ENCODE results near the gene PCSK6. TPM values are rescaled to one million over a fixed set of nuclear protein-coding genes. Genes with fewer than 3 reads are reported as not detected.

Gene PCSK6
- total RNA-seq, 2 experiments from 2014 or later: 0.28 TPM; not detected in 1

DNA sequence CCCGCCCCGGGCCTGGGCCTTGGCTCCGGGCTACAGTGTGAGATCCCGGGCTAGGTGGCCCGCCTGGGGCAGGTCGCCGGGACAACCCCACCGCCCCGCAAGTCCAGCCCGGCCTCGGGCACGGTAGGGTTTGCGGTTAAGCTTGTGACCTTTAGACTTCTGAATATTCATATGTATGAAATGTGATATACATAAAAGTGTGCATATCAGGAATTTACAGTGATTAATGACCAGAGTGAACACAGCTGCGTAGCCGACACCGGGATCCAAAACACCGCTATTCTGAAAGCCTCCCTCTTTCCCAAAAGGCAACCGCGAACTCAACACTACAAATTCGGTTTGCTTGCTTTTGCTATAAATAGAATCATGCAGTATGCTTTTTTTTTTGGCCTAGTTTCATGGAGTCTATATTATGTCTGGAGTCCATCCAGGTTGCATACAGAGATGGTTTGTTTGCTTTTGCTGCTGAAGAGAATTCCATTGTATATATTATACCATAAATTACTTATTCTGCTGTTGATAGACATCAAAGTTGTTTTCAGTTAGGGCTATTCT lies 193.8 kb downstream of the PCSK6 start:
- Histone ChIP-seq H3K9me3 (ENCODE audit: control insufficient read depth in 1 of 2, insufficient read depth in 1 of 2, low read length in 2 of 2) (no peaks in the 10 kb centered on the region), H3K4me3 (ENCODE audit: low read length) (peak overlapping the region; percentile 90), H3K36me3 (ENCODE audit: insufficient read depth, low read length) (peaks cover 20% of the 10 kb centered on the region), H3K27ac (ENCODE audit: low read depth in 1 of 2, low read length in 2 of 2) (peak overlapping the region; percentile 83 to 98), H3K4me1 (ENCODE audit: insufficient read depth, low read length) (peaks cover 31% of the 10 kb centered on the region), H3K27me3 (ENCODE audit: control insufficient read depth in 1 of 2, insufficient read depth in 2 of 2, low read length in 2 of 2) (no peaks in the 10 kb centered on the region)
- TF ChIP-seq, protein P1, sequence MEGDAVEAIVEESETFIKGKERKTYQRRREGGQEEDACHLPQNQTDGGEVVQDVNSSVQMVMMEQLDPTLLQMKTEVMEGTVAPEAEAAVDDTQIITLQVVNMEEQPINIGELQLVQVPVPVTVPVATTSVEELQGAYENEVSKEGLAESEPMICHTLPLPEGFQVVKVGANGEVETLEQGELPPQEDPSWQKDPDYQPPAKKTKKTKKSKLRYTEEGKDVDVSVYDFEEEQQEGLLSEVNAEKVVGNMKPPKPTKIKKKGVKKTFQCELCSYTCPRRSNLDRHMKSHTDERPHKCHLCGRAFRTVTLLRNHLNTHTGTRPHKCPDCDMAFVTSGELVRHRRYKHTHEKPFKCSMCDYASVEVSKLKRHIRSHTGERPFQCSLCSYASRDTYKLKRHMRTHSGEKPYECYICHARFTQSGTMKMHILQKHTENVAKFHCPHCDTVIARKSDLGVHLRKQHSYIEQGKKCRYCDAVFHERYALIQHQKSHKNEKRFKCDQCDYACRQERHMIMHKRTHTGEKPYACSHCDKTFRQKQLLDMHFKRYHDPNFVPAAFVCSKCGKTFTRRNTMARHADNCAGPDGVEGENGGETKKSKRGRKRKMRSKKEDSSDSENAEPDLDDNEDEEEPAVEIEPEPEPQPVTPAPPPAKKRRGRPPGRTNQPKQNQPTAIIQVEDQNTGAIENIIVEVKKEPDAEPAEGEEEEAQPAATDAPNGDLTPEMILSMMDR (IDR thresholded peaks at IDR 0.05): no peak
- peaks cover 44% of the 10 kb centered on the region for H3K36me3 Mint-ChIP-seq (ENCODE audit: low read depth)
- CTCF ChIA-PET: interaction anchor here (1.0 to 2.9 kb wide), 2 partner anchors 346 to 360 kb away, joined by 3 to 10 read pairs; no protein-coding TSS in a partner anchor
- peak overlapping the region; percentile 100 for H3K4me3 Mint-ChIP-seq
- POLR2A ChIA-PET: interaction anchor here (0.6 to 3.8 kb wide), 14 partner anchors 10 to 428 kb away, joined by 3 to 29 read pairs (median 10); partner anchors contain the start of genes CHSY1 and TARS3
- intact Hi-C loops (cut with DNase I, micrococcal nuclease): loop anchor here (1.0 to 10.0 kb wide), 7 partner anchors 19 to 1371 kb away; partner anchors contain the start of genes SELENOS (in 1 of the 2), TARS3 (in 1 of the 2) and TM2D3 (in 1 of the 2)
- no peaks in the 10 kb centered on the region for H3K27me3 Mint-ChIP-seq
- no peaks in the 10 kb centered on the region for H3K9me3 Mint-ChIP-seq
- DNase-seq (no peak), ATAC-seq (ENCODE audit: poor library complexity) (no peak)
- peak overlapping the region; percentile 98 for H3K27ac Mint-ChIP-seq
- peaks cover 52% of the 10 kb centered on the region for H3K4me1 Mint-ChIP-seq (ENCODE audit: low read depth)

DNA sequence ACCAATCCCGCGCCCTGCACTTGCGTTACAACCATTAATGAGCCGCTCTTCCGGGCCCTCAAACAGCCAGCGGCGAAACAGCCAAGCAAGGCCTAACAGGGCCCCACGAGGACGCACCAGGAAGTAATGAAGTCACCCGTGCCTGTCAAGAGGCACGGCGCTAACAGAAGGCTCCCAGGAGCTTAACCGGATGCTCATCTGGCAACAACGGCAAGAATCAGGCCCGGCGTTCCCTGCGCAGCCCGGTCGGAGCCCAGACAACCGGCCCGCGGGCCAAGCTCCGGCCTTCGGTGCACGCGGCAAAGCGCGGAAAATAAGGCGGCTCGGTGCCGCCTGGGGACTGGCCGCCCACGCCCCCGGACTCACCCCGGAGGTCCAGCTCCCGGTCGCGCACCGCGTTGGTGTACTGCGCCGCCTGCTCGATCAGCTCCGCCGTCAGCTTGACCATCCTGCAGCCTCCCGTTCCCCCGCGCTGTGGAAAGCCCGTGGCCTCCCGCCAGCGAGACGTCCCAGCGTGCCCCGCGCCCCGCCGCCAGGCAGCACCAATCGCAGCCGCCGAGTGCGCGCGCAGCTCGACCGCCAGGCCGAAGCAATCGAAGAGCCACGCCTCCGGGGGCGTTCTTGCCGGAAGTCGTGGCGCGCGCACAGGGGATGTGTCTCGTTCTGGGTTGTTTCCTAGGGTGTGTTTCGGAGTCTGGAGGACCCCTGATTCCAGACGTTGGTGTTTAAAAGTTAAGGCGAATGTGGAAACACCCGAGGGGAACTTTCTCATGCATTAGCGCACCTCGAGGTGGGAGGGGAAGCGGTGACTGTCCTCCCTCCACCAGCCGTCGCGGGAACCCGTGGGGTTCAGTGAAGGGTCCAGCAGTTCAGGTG lies 194.5 kb downstream of the PCSK6 start, which contains the start of gene SNRPA1:
TSS of gene SNRPA1 (minus strand) at position 518 of the 876 bp plus-strand sequence. CDS start at position 448, 70 bp downstream.
- POLR2A ChIA-PET: interaction anchor here (0.8 to 3.8 kb wide), 18 partner anchors 9 to 693 kb away, joined by 3 to 29 read pairs (median 8); partner anchors contain the start of genes ASB7, CHSY1, LINS1 and TARS3
- Mint-ChIP-seq H3K4me1 (ENCODE audit: low read depth) (peaks cover 60% of the 10 kb centered on the region), H3K36me3 (ENCODE audit: low read depth) (peaks cover 50% of the 10 kb centered on the region), H3K4me3 (peak within 1 kb of the TSS; percentile 100), H3K9me3 (no peaks in the 10 kb centered on the region), H3K27ac (peak within 1 kb of the TSS; percentile 98), H3K27me3 (no peaks in the 10 kb centered on the region)
- peak; percentile 94 to 99 (median 97) for DNase-seq
- Histone ChIP-seq H3K27ac (ENCODE audit: low read depth in 1 of 2, low read length in 2 of 2) (peak within 1 kb of the TSS; percentile 95 to 98), H3K9me3 (ENCODE audit: control insufficient read depth in 1 of 2, insufficient read depth in 1 of 2, low read length in 2 of 2) (no peaks in the 10 kb centered on the region), H3K27me3 (ENCODE audit: control insufficient read depth in 1 of 2, insufficient read depth in 2 of 2, low read length in 2 of 2) (no peaks in the 10 kb centered on the region), H3K4me1 (ENCODE audit: insufficient read depth, low read length) (peaks cover 35% of the 10 kb centered on the region), H3K4me3 (ENCODE audit: low read length) (peak within 1 kb of the TSS; percentile 90), H3K36me3 (ENCODE audit: insufficient read depth, low read length) (peaks cover 25% of the 10 kb centered on the region)
- CTCF ChIA-PET: interaction anchor here (0.7 to 2.9 kb wide), 5 partner anchors 286 to 693 kb away, joined by 3 to 10 read pairs (median 3); partner anchors contain the start of genes ASB7 and LINS1
- intact Hi-C loops (cut with DNase I, micrococcal nuclease): loop anchor here (1.0 to 10.0 kb wide), 8 partner anchors 18 to 1370 kb away; partner anchors contain the start of genes SELENOS (in 2 of the 2), TARS3 (in 1 of the 2) and TM2D3 (in 1 of the 2)
- peak; percentile 80 for ATAC-seq (ENCODE audit: poor library complexity)
- TF ChIP-seq, protein P1 (IDR thresholded peaks at IDR 0.05): no peak

DNA sequence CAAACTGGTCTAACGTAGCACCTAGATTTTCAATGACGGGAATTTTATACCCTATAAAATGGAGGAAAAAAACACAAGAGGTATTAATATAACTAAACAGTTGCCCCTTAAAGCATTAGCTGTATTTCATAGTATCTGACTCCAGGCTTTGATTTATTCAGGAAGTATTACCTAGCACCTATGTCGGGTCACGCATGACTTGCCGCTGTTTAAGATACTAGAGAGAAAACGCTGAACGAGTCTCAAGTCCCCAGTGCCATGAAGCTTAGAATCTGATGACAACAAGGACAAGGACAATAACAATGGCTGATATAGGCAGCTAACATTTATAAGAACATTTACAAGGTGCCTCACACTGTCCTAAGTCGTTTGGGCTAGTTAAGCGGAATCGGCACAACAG lies 196.4 kb downstream of the PCSK6 start:
- peak in 1 of 14 experiments; percentile 7 for DNase-seq
- Histone ChIP-seq H3K4me1 (ENCODE audit: insufficient read depth, low read length) (peaks cover 40% of the 10 kb centered on the region), H3K36me3 (ENCODE audit: insufficient read depth, low read length) (peaks cover 41% of the 10 kb centered on the region), H3K4me3 (ENCODE audit: low read length) (peak overlapping the region; percentile 90), H3K9me3 (ENCODE audit: control insufficient read depth in 1 of 2, insufficient read depth in 1 of 2, low read length in 2 of 2) (no peaks in the 10 kb centered on the region), H3K27ac (ENCODE audit: low read depth in 1 of 2, low read length in 2 of 2) (no peak overlapping the region), H3K27me3 (ENCODE audit: control insufficient read depth in 1 of 2, insufficient read depth in 2 of 2, low read length in 2 of 2) (no peaks in the 10 kb centered on the region)
- Mint-ChIP-seq H3K27me3 (no peaks in the 10 kb centered on the region), H3K9me3 (no peaks in the 10 kb centered on the region), H3K36me3 (ENCODE audit: low read depth) (peaks cover 66% of the 10 kb centered on the region), H3K4me1 (ENCODE audit: low read depth) (peaks cover 72% of the 10 kb centered on the region), H3K27ac (peak overlapping the region; percentile 98), H3K4me3 (peak overlapping the region; percentile 100)
- POLR2A ChIA-PET: interaction anchor here (0.5 to 3.8 kb wide), 5 partner anchors 47 to 430 kb away, joined by 3 to 29 read pairs (median 19); partner anchors contain the start of gene TARS3
- no peak for ATAC-seq (ENCODE audit: poor library complexity)
- TF ChIP-seq, protein P1 (IDR thresholded peaks at IDR 0.05): no peak
- CTCF ChIA-PET: interaction anchor here (1.5 to 2.9 kb wide), 2 partner anchors 285 to 349 kb away, joined by 5 to 10 read pairs; no protein-coding TSS in a partner anchor
- intact Hi-C loops (cut with DNase I, micrococcal nuclease): loop anchor here in 1 of 2 experiments (10.0 kb wide), 1 partner anchor 1368 kb away; no protein-coding TSS in a partner anchor

Measured in CD4-positive, alpha-beta T cell (primary cell).